OCI-LY1 (cell line): ENCODE results near the gene DTNB.

ENCODE experiments used
- H2AFZ ChIP-seq: fragments of 200-600 bp; sonication (generic), shearing (Covaris generic); 2 replicates; pipeline ENCODE4 v1.6.0; 2014; ENCODE audit warnings: antibody characterized with exemption, mild to moderate bottlenecking, low read length
- H3F3A ChIP-seq: fragments of 200-600 bp; sonication (generic), shearing (Covaris generic); 2 replicates; pipeline ENCODE4 v1.6.0; 2014; ENCODE audit warnings: mild to moderate bottlenecking, antibody characterized with exemption, low read length, moderate library complexity; ENCODE audit not compliant: insufficient read depth
- H3K27ac ChIP-seq: fragments of 200-600 bp; sonication (generic); 2 replicates; pipeline ENCODE4 v1.5.1; 2014; ENCODE audit warnings: low read length, mixed run types, mild to moderate bottlenecking, low read depth; ENCODE audit not compliant: poor library complexity, severe bottlenecking
- H3K27me3 ChIP-seq: fragments of 200-600 bp; sonication (generic); 2 replicates; pipeline ENCODE4 v1.6.0; 2014; ENCODE audit warnings: antibody characterized with exemption, mild to moderate bottlenecking, low read length, moderate library complexity; ENCODE audit not compliant: insufficient read depth
- H3K36me3 ChIP-seq: fragments of 200-600 bp; sonication (generic); 2 replicates; pipeline ENCODE4 v1.6.1; 2014; ENCODE audit warnings: mild to moderate bottlenecking, antibody characterized with exemption, low read length, moderate library complexity, mixed read lengths; ENCODE audit not compliant: insufficient read depth
- H3K4me1 ChIP-seq: fragments of 200-600 bp; sonication (generic); 2 replicates; pipeline ENCODE4 v1.5.1; 2014; ENCODE audit warnings: mild to moderate bottlenecking, low read length, moderate library complexity; ENCODE audit not compliant: insufficient read depth, severe bottlenecking
- H3K4me2 ChIP-seq: fragments of 200-600 bp; sonication (generic), shearing (Covaris generic); 2 replicates; pipeline ENCODE4 v1.6.1; 2014; ENCODE audit warnings: low read length
- H3K4me3 ChIP-seq: fragments of 200-600 bp; sonication (generic); 2 replicates; pipeline ENCODE4 v1.5.1; 2014; ENCODE audit warnings: low read length, low read depth, mild to moderate bottlenecking, mixed read lengths; ENCODE audit not compliant: poor library complexity, severe bottlenecking
- H3K79me2 ChIP-seq: fragments of 200-600 bp; shearing (Covaris generic); 2 replicates; pipeline ENCODE4 v1.6.1; 2016; ENCODE audit warnings: mixed run types, low read length, mixed read lengths; ENCODE audit not compliant: insufficient read depth
- H3K9ac ChIP-seq: fragments of 200-600 bp; sonication (generic), shearing (Covaris generic); 2 replicates; pipeline ENCODE4 v1.6.1; 2014; ENCODE audit warnings: mild to moderate bottlenecking, low read length, mixed read lengths
- H3K9me2 ChIP-seq: fragments of 200-600 bp; sonication (generic), shearing (Covaris generic); 2 replicates; pipeline ENCODE4 v1.6.1; 2014; ENCODE audit warnings: low read depth, mild to moderate bottlenecking, low read length, mixed read lengths
- H3K9me3 ChIP-seq: fragments of 200-600 bp; shearing (Covaris generic); 2 replicates; pipeline ENCODE4 v1.6.1; 2014; ENCODE audit warnings: low read length, mixed read lengths
- H4K20me1 ChIP-seq: fragments of 200-600 bp; sonication (generic), shearing (Covaris generic); 2 replicates; pipeline ENCODE4 v1.6.0; 2016; ENCODE audit warnings: mild to moderate bottlenecking, low read length; ENCODE audit not compliant: insufficient read depth
- EZH2 ChIP-seq: fragments of 200-600 bp; sonication (generic), shearing (Covaris generic); IDR thresholded peaks from 2 replicates; pipeline ENCODE4 v1.8.0; 2017; ENCODE audit warnings: borderline replicate concordance, mixed run types, mild to moderate bottlenecking, antibody characterized with exemption, low read length, moderate library complexity, mixed read lengths
- TF ChIP-seq, protein P1 (sequence below): fragments of 200-600 bp; sonication (generic), shearing (Covaris generic); IDR thresholded peaks from 2 replicates; pipeline ENCODE4 v1.5.1; 2017; ENCODE audit warnings: mild to moderate bottlenecking, antibody characterized with exemption, low read length, moderate library complexity, mixed read lengths

Gene DTNB

DNA sequence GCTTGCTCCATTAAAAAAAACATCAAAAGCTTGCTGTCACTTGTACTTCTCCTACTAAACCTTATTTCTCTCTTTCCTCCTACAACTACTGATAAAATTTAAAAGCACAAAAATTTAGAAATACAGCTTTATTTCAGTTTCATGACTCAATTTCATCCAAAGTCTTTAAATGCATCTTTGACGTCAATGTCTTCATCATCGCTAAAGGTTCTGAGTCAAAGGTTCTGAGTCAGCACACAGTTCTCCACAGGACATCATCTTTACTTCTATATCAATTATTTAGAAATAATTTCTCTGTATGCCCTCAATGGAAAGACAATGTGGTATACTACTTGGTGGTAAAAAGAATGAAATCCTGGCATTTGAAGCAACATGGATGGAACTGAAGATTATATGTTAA, 167.8 kb downstream of the DTNB start:
- H3K9me3 ChIP-seq, result no peaks in the 10 kb centered on the region
- H3K4me2 ChIP-seq, result no peak overlapping the region
- H2AFZ ChIP-seq, result no peak overlapping the region
- H3K9me2 ChIP-seq, result no peaks in the 10 kb centered on the region
- H3K4me1 ChIP-seq, result no peaks in the 10 kb centered on the region
- no peaks in the 10 kb centered on the region for H4K20me1 ChIP-seq
- no peak for TF ChIP-seq EZH2
- TF ChIP-seq, protein P1, sequence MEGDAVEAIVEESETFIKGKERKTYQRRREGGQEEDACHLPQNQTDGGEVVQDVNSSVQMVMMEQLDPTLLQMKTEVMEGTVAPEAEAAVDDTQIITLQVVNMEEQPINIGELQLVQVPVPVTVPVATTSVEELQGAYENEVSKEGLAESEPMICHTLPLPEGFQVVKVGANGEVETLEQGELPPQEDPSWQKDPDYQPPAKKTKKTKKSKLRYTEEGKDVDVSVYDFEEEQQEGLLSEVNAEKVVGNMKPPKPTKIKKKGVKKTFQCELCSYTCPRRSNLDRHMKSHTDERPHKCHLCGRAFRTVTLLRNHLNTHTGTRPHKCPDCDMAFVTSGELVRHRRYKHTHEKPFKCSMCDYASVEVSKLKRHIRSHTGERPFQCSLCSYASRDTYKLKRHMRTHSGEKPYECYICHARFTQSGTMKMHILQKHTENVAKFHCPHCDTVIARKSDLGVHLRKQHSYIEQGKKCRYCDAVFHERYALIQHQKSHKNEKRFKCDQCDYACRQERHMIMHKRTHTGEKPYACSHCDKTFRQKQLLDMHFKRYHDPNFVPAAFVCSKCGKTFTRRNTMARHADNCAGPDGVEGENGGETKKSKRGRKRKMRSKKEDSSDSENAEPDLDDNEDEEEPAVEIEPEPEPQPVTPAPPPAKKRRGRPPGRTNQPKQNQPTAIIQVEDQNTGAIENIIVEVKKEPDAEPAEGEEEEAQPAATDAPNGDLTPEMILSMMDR, result no peak
- H3K27ac ChIP-seq, result no peak overlapping the region
- no peaks in the 10 kb centered on the region for H3K27me3 ChIP-seq
- H3F3A ChIP-seq, result no peaks in the 10 kb centered on the region
- no peak overlapping the region for H3K9ac ChIP-seq
- no peak overlapping the region for H3K4me3 ChIP-seq
- no peaks in the 10 kb centered on the region for H3K79me2 ChIP-seq
- H3K36me3 ChIP-seq, result no peaks in the 10 kb centered on the region

DNA sequence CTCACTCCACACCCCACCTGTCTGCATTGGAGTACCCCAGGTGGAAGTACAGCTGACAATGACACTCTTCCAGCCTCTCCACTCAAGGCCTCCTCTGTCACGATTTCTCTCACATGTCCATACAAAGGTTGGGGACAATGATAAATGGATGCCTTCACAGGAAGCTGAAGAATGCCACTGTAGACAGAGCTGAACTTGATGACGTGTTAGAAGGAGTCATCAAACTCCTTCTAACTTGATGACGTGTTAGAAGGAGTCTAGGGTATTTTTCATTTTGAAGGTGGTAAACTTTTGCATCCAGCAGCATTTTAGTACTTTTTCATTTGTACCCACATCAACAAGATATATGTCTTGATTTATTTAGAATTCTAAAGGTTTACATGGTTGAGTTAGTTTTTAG, 168.2 kb downstream of the DTNB start:
- Histone ChIP-seq H2AFZ (no peak overlapping the region), H3K9me2 (no peaks in the 10 kb centered on the region), H3K4me3 (no peak overlapping the region), H3K9me3 (no peaks in the 10 kb centered on the region), H3K27ac (no peak overlapping the region), H3K4me1 (no peaks in the 10 kb centered on the region), H3K27me3 (no peaks in the 10 kb centered on the region), H3K36me3 (no peaks in the 10 kb centered on the region), H3K79me2 (no peaks in the 10 kb centered on the region), H3F3A (no peaks in the 10 kb centered on the region), H3K9ac (no peak overlapping the region), H3K4me2 (no peak overlapping the region), H4K20me1 (no peaks in the 10 kb centered on the region)
- TF ChIP-seq, protein P1, result no peak
- no peak for TF ChIP-seq EZH2

- TF ChIP-seq, protein P1, result no peak
- no peak for TF ChIP-seq EZH2
- Histone ChIP-seq H2AFZ (no peak overlapping the region), H3F3A (no peaks in the 10 kb centered on the region), H3K9me3 (no peaks in the 10 kb centered on the region), H3K4me3 (no peak overlapping the region), H3K4me2 (no peak overlapping the region), H3K79me2 (no peaks in the 10 kb centered on the region), H3K27ac (no peak overlapping the region), H4K20me1 (no peaks in the 10 kb centered on the region), H3K9me2 (no peaks in the 10 kb centered on the region), H3K36me3 (no peaks in the 10 kb centered on the region), H3K9ac (no peak overlapping the region), H3K27me3 (no peaks in the 10 kb centered on the region), H3K4me1 (no peaks in the 10 kb centered on the region)
Measured at GRCh38 chr2:25504266-25504665, 169.1 kb downstream of the DTNB start.
